ENCODE results near the gene SLX9.
A peak's percentile ranks its signal among the peaks of the same experiment; 100 is the strongest.

Gene SLX9

GRCh38 chr21:44983421-44984206, 43.8 kb downstream of the SLX9 start:
- no peaks in the 10 kb centered on the region for H3K9me3 ChIP-seq (ENCODE audit: low read depth, low read length)
- H3K27ac ChIP-seq, result peak overlapping the region; percentile 77
- H3K4me3 ChIP-seq, result no peak overlapping the region
- TF ChIP-seq EZH2 (IDR thresholded peaks at IDR 0.05), result no peak
- no peak for TF ChIP-seq FOXP2 (optimal IDR thresholded peaks at IDR 0.05; ENCODE audit: control extremely low read depth, extremely low read length, insufficient read depth)
- TF ChIP-seq POLR2AphosphoS5 (IDR thresholded peaks at IDR 0.05; ENCODE audit: borderline replicate concordance, low read depth, low read length), result no peak
- H3K36me3 ChIP-seq (ENCODE audit: insufficient read depth, low read length), result no peaks in the 10 kb centered on the region
- H3K9ac ChIP-seq (ENCODE audit: insufficient read length), result no peak overlapping the region
- no peak for DNase-seq (ENCODE audit: low read depth, low spot score)

- Histone ChIP-seq H3K36me3 (ENCODE audit: insufficient read depth, low read length) (no peaks in the 10 kb centered on the region), H3K27ac (no peak overlapping the region), H3K4me3 (no peak overlapping the region), H3K9me3 (ENCODE audit: low read depth, low read length) (no peaks in the 10 kb centered on the region), H3K9ac (ENCODE audit: insufficient read length) (no peak overlapping the region)
- TF ChIP-seq FOXP2 (optimal IDR thresholded peaks at IDR 0.05; ENCODE audit: control extremely low read depth, extremely low read length, insufficient read depth) (no peak), EZH2 (IDR thresholded peaks at IDR 0.05) (no peak)
- no peak for DNase-seq (ENCODE audit: low read depth, low spot score)
Measured at GRCh38 chr21:44984428-44984791, 44.6 kb downstream of the SLX9 start.

GRCh38 chr21:44984792-44985440, 45.1 kb downstream of the SLX9 start:
- no peak for DNase-seq (ENCODE audit: low read depth, low spot score)
- H3K9me3 ChIP-seq (ENCODE audit: low read depth, low read length), result no peaks in the 10 kb centered on the region
- no peak overlapping the region for H3K27ac ChIP-seq
- no peak for TF ChIP-seq POLR2AphosphoS5 (IDR thresholded peaks at IDR 0.05; ENCODE audit: borderline replicate concordance, low read depth, low read length)
- TF ChIP-seq FOXP2 (optimal IDR thresholded peaks at IDR 0.05; ENCODE audit: control extremely low read depth, extremely low read length, insufficient read depth), result no peak
- no peak for TF ChIP-seq EZH2 (IDR thresholded peaks at IDR 0.05)
- H3K36me3 ChIP-seq (ENCODE audit: insufficient read depth, low read length), result no peaks in the 10 kb centered on the region
- H3K9ac ChIP-seq (ENCODE audit: insufficient read length), result no peak overlapping the region
- no peak overlapping the region for H3K4me3 ChIP-seq

- no peak overlapping the region for H3K4me3 ChIP-seq
- no peaks in the 10 kb centered on the region for H3K9me3 ChIP-seq (ENCODE audit: low read depth, low read length)
- H3K36me3 ChIP-seq (ENCODE audit: insufficient read depth, low read length), result no peaks in the 10 kb centered on the region
- H3K9ac ChIP-seq (ENCODE audit: insufficient read length), result no peak overlapping the region
- no peak for TF ChIP-seq POLR2AphosphoS5 (IDR thresholded peaks at IDR 0.05; ENCODE audit: borderline replicate concordance, low read depth, low read length)
- TF ChIP-seq FOXP2 (optimal IDR thresholded peaks at IDR 0.05; ENCODE audit: control extremely low read depth, extremely low read length, insufficient read depth), result no peak
- no peak for TF ChIP-seq EZH2 (IDR thresholded peaks at IDR 0.05)
- DNase-seq (ENCODE audit: low read depth, low spot score), result no peak
- H3K27ac ChIP-seq, result no peak overlapping the region
Measured at GRCh38 chr21:44985441-44986401, 45.9 kb downstream of the SLX9 start.

- Histone ChIP-seq H3K4me3 (no peak overlapping the region), H3K9me3 (ENCODE audit: low read depth, low read length) (no peaks in the 10 kb centered on the region), H3K9ac (ENCODE audit: insufficient read length) (no peak overlapping the region), H3K27ac (no peak overlapping the region), H3K36me3 (ENCODE audit: insufficient read depth, low read length) (no peaks in the 10 kb centered on the region)
- TF ChIP-seq FOXP2 (optimal IDR thresholded peaks at IDR 0.05; ENCODE audit: control extremely low read depth, extremely low read length, insufficient read depth) (no peak), EZH2 (IDR thresholded peaks at IDR 0.05) (no peak), POLR2AphosphoS5 (IDR thresholded peaks at IDR 0.05; ENCODE audit: borderline replicate concordance, low read depth, low read length) (no peak)
- no peak for DNase-seq (ENCODE audit: low read depth, low spot score)
Measured at GRCh38 chr21:44986471-44987291, 46.9 kb downstream of the SLX9 start.

GRCh38 chr21:44987301-44987885, 47.6 kb downstream of the SLX9 start:
- Histone ChIP-seq H3K27ac (no peak overlapping the region), H3K36me3 (ENCODE audit: insufficient read depth, low read length) (no peaks in the 10 kb centered on the region), H3K4me3 (no peak overlapping the region), H3K9ac (ENCODE audit: insufficient read length) (no peak overlapping the region), H3K9me3 (ENCODE audit: low read depth, low read length) (no peaks in the 10 kb centered on the region)
- no peak for TF ChIP-seq FOXP2 (optimal IDR thresholded peaks at IDR 0.05; ENCODE audit: control extremely low read depth, extremely low read length, insufficient read depth)
- TF ChIP-seq EZH2 (IDR thresholded peaks at IDR 0.05), result no peak
- TF ChIP-seq POLR2AphosphoS5 (IDR thresholded peaks at IDR 0.05; ENCODE audit: borderline replicate concordance, low read depth, low read length), result no peak
- DNase-seq (ENCODE audit: low read depth, low spot score), result no peak

GRCh38 chr21:44987886-44988606, 48.2 kb downstream of the SLX9 start:
- H3K36me3 ChIP-seq (ENCODE audit: insufficient read depth, low read length), result no peaks in the 10 kb centered on the region
- TF ChIP-seq FOXP2 (optimal IDR thresholded peaks at IDR 0.05; ENCODE audit: control extremely low read depth, extremely low read length, insufficient read depth) (no peak), EZH2 (IDR thresholded peaks at IDR 0.05) (no peak), POLR2AphosphoS5 (IDR thresholded peaks at IDR 0.05; ENCODE audit: borderline replicate concordance, low read depth, low read length) (no peak)
- no peak overlapping the region for H3K27ac ChIP-seq
- H3K4me3 ChIP-seq, result no peak overlapping the region
- no peaks in the 10 kb centered on the region for H3K9me3 ChIP-seq (ENCODE audit: low read depth, low read length)
- H3K9ac ChIP-seq (ENCODE audit: insufficient read length), result no peak overlapping the region
- no peak for DNase-seq (ENCODE audit: low read depth, low spot score)

Data from SK-N-MC (cell line).